K562 (cell line): ENCODE measurements around the gene DEPDC4. TPM values are rescaled to one million over a fixed set of nuclear protein-coding genes. Genes with fewer than 3 reads are reported as not detected.
A peak's percentile ranks its signal among the peaks of the same experiment; 100 is the strongest.

Source experiments
- ATAC-seq: fragments of 200-7000 bp; cut with Tn5 transposase; 3 replicates; pipeline ENCODE4 v1.9.1; 2020; ENCODE audit warnings: moderate library complexity
- BruUV-seq: library from RNA; stranded (reverse); fragments of 400-500 nt; replicated peaks from 2 replicates; lab custom pipeline; 2021; lab: Mats Ljungman, UMichigan
- CTCF ChIA-PET: fragments of 300-600 bp; formaldehyde crosslinking; extraction: SDS; loops from one replicate; lab custom pipeline; 2021; ENCODE audit warnings: low intra/inter-chr PET ratio; lab: Yijun Ruan, JAX
- POLR2A ChIA-PET: fragments of 300-600, 350-650 bp; sonication (Branson Sonifier 250); formaldehyde crosslinking; extraction: SDS; loops from one replicate; lab custom pipeline; 2021; ENCODE audit warnings: antibody characterized with exemption, inconsistent platforms; lab: Yijun Ruan, JAX
- DNase-seq, 4 experiments: peaks; one replicate each; pipeline versions ENCODE4 v3.0.0 to v3.0.0-alpha.2; 2011 to 2018; ENCODE audit warnings: low spot score in 3 of 4, mixed read lengths in 3 of 4; ENCODE audit errors: extremely low read depth in 1 of 4
- FAIRE-seq: peaks from 2 replicates; lab custom pipeline; 2011; peaks lifted over from hg19 to GRCh38; lab: Jason Lieb, UNC
- H2AFZ ChIP-seq: 2 replicates; pipeline ENCODE4 v1.6.0; 2011; ENCODE audit warnings: low read depth, low read length, control low read depth, inconsistent platforms
- H3K27ac ChIP-seq: fragments of 200-600 bp; 3 replicates; pipeline ENCODE4 v1.8.0; 2011; ENCODE audit warnings: low read depth, mild to moderate bottlenecking, control low read depth, inconsistent platforms, low read length, moderate library complexity, mixed read lengths; ENCODE audit errors: extremely low read depth
- H3K27me3 ChIP-seq, 2 experiments: fragments of 300-600 bp in 1 of 2; 2 replicates in 1 of 2; 3 replicates in 1 of 2; pipeline versions ENCODE4 v1.6.0 to v1.8.0; 2011; ENCODE audit warnings: inconsistent platforms in 2 of 2, low read length in 2 of 2, mild to moderate bottlenecking in 1 of 2, mixed read lengths in 1 of 2, moderate library complexity in 1 of 2; ENCODE audit not compliant: control insufficient read depth in 2 of 2, insufficient read depth in 2 of 2
- H3K36me3 ChIP-seq: fragments of 300-600 bp; 3 replicates; pipeline ENCODE4 v1.8.0; 2011; ENCODE audit warnings: mild to moderate bottlenecking, low read length, inconsistent platforms; ENCODE audit not compliant: control insufficient read depth, insufficient read depth
- H3K4me1 ChIP-seq, 2 experiments: fragments of 200-600 bp in 1 of 2; replicated peaks in 1 of 2; 2 replicates in 1 of 2; 3 replicates in 1 of 2; pipeline versions ENCODE4 v1.5.1 to v1.8.0; 2011; ENCODE audit warnings: inconsistent platforms in 2 of 2, low read length in 2 of 2, mild to moderate bottlenecking in 1 of 2, mixed read lengths in 1 of 2, moderate library complexity in 1 of 2; ENCODE audit not compliant: control insufficient read depth in 2 of 2, insufficient read depth in 2 of 2
- H3K4me2 ChIP-seq: 2 replicates; pipeline ENCODE4 v1.6.1; 2011; ENCODE audit warnings: low read length, control low read depth, inconsistent platforms, mixed read lengths; ENCODE audit not compliant: insufficient read depth
- H3K4me3 ChIP-seq: fragments of 200-600 bp; sonication (generic), shearing (Covaris generic); 2 replicates; pipeline ENCODE4 v1.5.1; 2016; ENCODE audit warnings: control low read depth, inconsistent platforms
- H3K79me2 ChIP-seq: fragments of 200-600 bp; 3 replicates; pipeline ENCODE4 v1.8.0; 2011; ENCODE audit warnings: low read length, inconsistent platforms; ENCODE audit not compliant: control insufficient read depth, insufficient read depth
- H3K9ac ChIP-seq, 2 experiments: 2 replicates each; pipeline versions ENCODE4 v1.6.0 to v1.6.1; 2011; ENCODE audit warnings: low read depth in 2 of 2, low read length in 2 of 2, control low read depth in 1 of 2, inconsistent platforms in 1 of 2, mild to moderate bottlenecking in 1 of 2, mixed read lengths in 1 of 2; ENCODE audit not compliant: insufficient read depth in 1 of 2
- H3K9me1 ChIP-seq: one replicate; pipeline ENCODE4 v1.6.0; 2011; ENCODE audit warnings: inconsistent platforms, mild to moderate bottlenecking, low read length, moderate library complexity; ENCODE audit not compliant: control insufficient read depth, insufficient read depth
- H3K9me3 ChIP-seq: replicated peaks from 2 replicates; pipeline ENCODE4 v1.5.1; 2011; ENCODE audit warnings: low read depth, low read length, inconsistent platforms; ENCODE audit not compliant: control insufficient read depth, insufficient read depth
- H4K20me1 ChIP-seq: replicated peaks from 2 replicates; pipeline ENCODE4 v1.6.1; 2011; ENCODE audit warnings: low read length, inconsistent platforms, mixed read lengths; ENCODE audit not compliant: control insufficient read depth, insufficient read depth
- CEBPB ChIP-seq: fragments of 450-650 bp; IDR thresholded peaks from 2 replicates; pipeline ENCODE4 v1.6.1; 2016; ENCODE audit warnings: missing genetic modification characterization, missing compliant biosample characterization
- CEBPG ChIP-seq, 3 experiments: fragments of 200-800 bp in 1 of 3; sonication (Bioruptor generic) in 1 of 3; sonication (generic) in 1 of 3; formaldehyde crosslinking in 1 of 3; IDR thresholded peaks in 2 of 3; conservative IDR thresholded peaks in 1 of 3; 2 replicates each; pipeline versions ENCODE4 v1.6.1 to v1.8.0; 2016 to 2022; ENCODE audit warnings: missing compliant biosample characterization in 2 of 3, missing genetic modification characterization in 2 of 3, mild to moderate bottlenecking in 1 of 3, missing genetic modification reagents in 1 of 3
- SIRT6 ChIP-seq: IDR thresholded peaks from one replicate; pipeline ENCODE4 v1.6.1; 2012; ENCODE audit warnings: low read depth, mild to moderate bottlenecking, control low read depth, inconsistent platforms, low read length, moderate library complexity
- WGBS: fragments of 100-300 bp; shearing (Covaris generic); methylation state at CpG from one replicate; pipeline ENCODE4 v1.1.6; 2016; ENCODE audit warnings: low coverage, mixed read lengths; ENCODE audit not compliant: insufficient coverage; ENCODE audit errors: missing lambda C conversion rate; 5-methylcytosine and 5-hydroxymethylcytosine counted together
- in situ Hi-C: fragments of 300-500 bp; cut with MboI; formaldehyde crosslinking; loops from 4 replicates; pipeline ENCODE4 v1.15.0; 2018; ENCODE audit warnings: inconsistent platforms, mixed read lengths
- intact Hi-C: fragments of 100-400 bp; cut with micrococcal nuclease; formaldehyde crosslinking; loops from 2 replicates; pipeline ENCODE4 v1.14.2; 2022
- polyA plus RNA-seq, 8 experiments: library from polyadenylated mRNA; depleted of rRNA in 4 of 8; stranded (reverse) in 5 of 8; unstranded in 3 of 8; fragments of >200 nt; fragmentation: Nextera tagmentation in 2 of 8; fragmentation: Illumina TruSeq in 1 of 8; extraction: Ambion mirVana in 2 of 8; extraction: Trizol in 1 of 8; gene quantifications; 2 replicates each; pipeline versions ENCODE4 v1.2.1 to v1.2.3, GENCODE V29; 2011 to 2014; ENCODE audit warnings: inconsistent platforms in 1 of 8, missing spikeins in 1 of 8
- total RNA-seq, 7 experiments: library from RNA; depleted of rRNA in 6 of 7; stranded (reverse); fragments of >200 nt in 6 of 7; fragmentation: Illumina TruSeq in 2 of 7; extraction: Trizol in 2 of 7; gene quantifications; 2 replicates each; pipeline versions ENCODE4 v1.2.1 to v1.2.3, GENCODE V29; 2011 to 2021; ENCODE audit warnings: low replicate concordance in 1 of 7
- TF ChIP-seq, protein P1 (sequence below), 2 experiments: fragments of 450-650 bp in 1 of 2; sonication (generic) in 1 of 2; formaldehyde crosslinking in 1 of 2; IDR thresholded peaks in 1 of 2; conservative IDR thresholded peaks in 1 of 2; 2 replicates each; pipeline versions ENCODE4 v1.6.1 to v1.8.1; 2016 to 2023; ENCODE audit warnings: mild to moderate bottlenecking in 2 of 2, moderate library complexity in 2 of 2, inconsistent platforms in 1 of 2, missing genetic modification reagents in 1 of 2

The DEPDC4 gene
- total and polyA plus RNA-seq, 9 of the 15 experiments (the other 6 are each of a cell fraction or from before 2014, with no cell fraction given): 3.6 to 13.2 (median 7.4) TPM

DNA sequence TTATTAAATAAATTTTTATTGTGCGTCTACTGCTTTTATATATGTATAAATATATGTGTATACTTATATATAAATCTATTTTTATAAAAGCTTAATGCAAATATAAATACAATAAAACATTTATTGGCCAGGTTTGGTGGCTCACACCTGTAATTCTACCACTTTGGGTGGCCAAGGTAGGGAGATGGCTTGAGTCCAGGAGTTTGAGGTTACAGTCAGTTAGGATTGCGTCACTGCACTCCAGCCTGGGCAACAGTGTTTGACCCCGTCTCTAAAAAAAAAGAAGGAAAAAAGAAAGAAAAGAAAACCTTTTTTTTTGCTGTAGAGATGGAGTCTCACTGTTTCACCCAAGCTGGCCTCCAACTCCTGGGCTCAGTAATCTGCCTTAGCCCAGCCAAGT lies 45.4 kb downstream of the DEPDC4 start:
- in situ Hi-C loops: no loop called here
- Histone ChIP-seq H3K9me3 (no peaks in the 10 kb centered on the region), H3K27ac (no peak overlapping the region), H3K27me3 (no peaks in the 10 kb centered on the region), H4K20me1 (no peaks in the 10 kb centered on the region), H3K9ac (no peak overlapping the region), H3K4me1 (no peaks in the 10 kb centered on the region), H2AFZ (no peak overlapping the region), H3K36me3 (peaks cover 87% of the 10 kb centered on the region), H3K9me1 (no peaks in the 10 kb centered on the region), H3K79me2 (no peaks in the 10 kb centered on the region), H3K4me2 (no peak overlapping the region), H3K4me3 (no peak overlapping the region)
- intact Hi-C loops: loop anchor here (10.0 kb wide), 1 partner anchor 407 kb away; no protein-coding TSS in a partner anchor
- no peak for FAIRE-seq
- TF ChIP-seq, protein P1, sequence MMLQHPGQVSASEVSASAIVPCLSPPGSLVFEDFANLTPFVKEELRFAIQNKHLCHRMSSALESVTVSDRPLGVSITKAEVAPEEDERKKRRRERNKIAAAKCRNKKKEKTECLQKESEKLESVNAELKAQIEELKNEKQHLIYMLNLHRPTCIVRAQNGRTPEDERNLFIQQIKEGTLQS (IDR thresholded peaks at IDR 0.05): 0 out of 2 replicates have a peak, but pooled peaks have one; percentile 11
- TF ChIP-seq, protein P1 (CRISPR knock-in tag; conservative IDR thresholded peaks at IDR 0.05): no peak
- peak; percentile 79 for TF ChIP-seq CEBPB
- no peak for TF ChIP-seq SIRT6
- TF ChIP-seq CEBPG (CRISPR knock-in tag; IDR thresholded peaks at IDR 0.05): 0 out of 2 replicates have a peak, but pooled peaks have one; percentile 14
- no peak for TF ChIP-seq CEBPG (tag; conservative IDR thresholded peaks at IDR 0.05 in 1 of 2, IDR thresholded peaks at IDR 0.05 in 1 of 2)
- no peak for ATAC-seq
- POLR2A ChIA-PET: no interaction called here
- 88% methylated on average over 3 of the region's 3 CpGs for WGBS
- DNase-seq: no peak
- CTCF ChIA-PET: no interaction called here
- BruUV-seq: no TSS peak
